Measurements from ENCODE around the gene NEMF.
"Not testable (repeated sequence)": the region's sequence is repeated elsewhere in the genome, so short reads cannot be mapped to it uniquely, and the experiment has no call there.

Gene NEMF

DNA sequence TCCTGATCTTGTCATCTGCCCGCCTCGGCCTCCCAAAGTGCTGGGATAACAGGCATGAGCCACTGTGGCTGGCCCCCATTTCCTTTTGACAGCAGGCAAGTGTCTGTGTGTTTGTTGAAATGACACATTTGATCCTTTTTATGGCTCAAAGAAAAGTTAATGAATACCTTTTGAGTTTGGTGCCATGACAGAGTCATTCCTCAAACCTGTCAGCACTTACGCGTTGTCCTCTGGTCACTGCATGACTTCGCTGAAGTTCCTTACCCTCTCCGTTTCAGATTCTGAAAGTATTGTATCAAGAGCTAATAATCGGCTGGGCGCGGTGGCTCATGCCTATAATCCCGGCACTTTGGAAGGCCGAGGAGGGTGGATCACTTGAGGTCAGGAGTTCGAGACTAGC is 32.4 kb downstream of the NEMF start:
- TF ChIP-seq CTCF (conservative IDR thresholded peaks at IDR 0.05; ENCODE audit: low read depth), result no peak
- ChIA-PET CTCF (no interaction called here), POLR2A (ENCODE audit: low non-redundant PET) (no interaction called here)
- H3K27ac ChIP-seq, result no peak overlapping the region
- no peak for DNase-seq (ENCODE audit: low spot score)

DNA sequence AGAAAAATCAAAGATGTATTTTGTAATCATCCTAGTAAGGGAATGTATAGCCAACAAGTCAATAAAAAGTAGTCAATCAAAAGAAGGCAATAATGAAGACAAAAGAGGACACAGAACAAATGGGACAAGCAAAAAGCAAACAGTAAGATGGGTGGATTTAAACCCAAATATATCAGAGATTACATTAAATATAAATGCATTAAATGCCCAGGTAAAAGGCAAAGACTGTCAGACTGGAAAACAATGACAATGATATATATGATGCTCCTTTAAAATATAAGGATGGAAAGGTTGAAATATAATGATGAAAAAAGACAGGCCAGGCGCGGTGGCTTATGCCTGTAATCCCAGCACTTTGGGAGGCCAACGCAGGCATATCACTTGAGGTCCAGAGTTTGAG is 35.7 kb downstream of the NEMF start:
- POLR2A ChIA-PET (ENCODE audit: low non-redundant PET), result no interaction called here
- H3K27ac ChIP-seq, result no peak overlapping the region
- TF ChIP-seq CTCF (conservative IDR thresholded peaks at IDR 0.05; ENCODE audit: low read depth), result no peak
- DNase-seq (ENCODE audit: low spot score), result no peak
- CTCF ChIA-PET, result no interaction called here

- H3K27ac ChIP-seq; CTCF ChIA-PET; DNase-seq (ENCODE audit: low spot score); POLR2A ChIA-PET (ENCODE audit: low non-redundant PET): not testable (repeated sequence)
These were observed 36.5 kb downstream of the NEMF start for GRCh38 chr14:49816118-49816517.

DNA sequence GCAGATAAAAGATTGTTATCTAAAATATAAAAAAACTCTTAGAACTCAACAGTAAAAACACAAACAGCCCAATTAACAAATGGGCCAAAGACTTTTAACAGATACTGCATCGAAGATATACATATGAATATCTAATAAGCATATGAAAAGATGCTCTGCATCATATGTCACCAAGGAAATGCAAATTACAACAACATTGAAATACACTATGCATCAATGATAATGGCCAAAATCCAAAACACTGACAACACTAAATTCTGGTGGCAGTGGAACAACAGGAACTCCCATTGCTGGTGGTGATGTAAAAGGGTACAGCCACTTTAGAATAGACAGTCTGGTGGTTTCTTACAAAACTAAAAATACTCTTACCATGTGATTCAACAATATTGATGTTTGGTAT is 43.8 kb downstream of the NEMF start:
- POLR2A ChIA-PET (ENCODE audit: low non-redundant PET), result no interaction called here
- DNase-seq (ENCODE audit: low spot score), result no peak
- no peak for TF ChIP-seq CTCF (conservative IDR thresholded peaks at IDR 0.05; ENCODE audit: low read depth)
- H3K27ac ChIP-seq, result no peak overlapping the region
- CTCF ChIA-PET, result interaction anchor here (0.6 to 0.7 kb wide), 2 partner anchors 10 to 94 kb away, joined by 3 to 4 read pairs; no protein-coding TSS in a partner anchor

DNA sequence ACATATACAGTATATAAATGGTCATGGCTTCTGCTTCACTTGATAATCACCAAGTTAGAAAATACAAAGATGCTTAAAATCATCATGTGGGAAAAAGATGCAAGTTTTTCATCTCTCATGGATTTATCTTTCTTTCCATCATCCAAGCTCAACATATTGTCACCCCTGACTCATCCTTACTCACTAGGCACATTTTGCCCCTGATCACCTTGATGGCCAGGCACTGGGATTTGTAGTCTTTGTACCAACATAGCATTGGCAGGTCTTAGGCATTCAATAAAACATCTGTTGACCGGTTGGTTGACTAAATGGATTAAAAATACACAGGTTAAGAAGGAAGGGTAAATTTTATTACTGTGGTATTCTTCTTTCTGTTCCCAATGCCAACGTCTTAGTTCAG is 56.6 kb downstream of the NEMF start:
- no peak for TF ChIP-seq CTCF (conservative IDR thresholded peaks at IDR 0.05; ENCODE audit: low read depth)
- POLR2A ChIA-PET (ENCODE audit: low non-redundant PET), result interaction anchor here (0.6 kb wide), 1 partner anchor 15 kb away, joined by 5 read pairs; no protein-coding TSS in a partner anchor
- CTCF ChIA-PET, result no interaction called here
- H3K27ac ChIP-seq, result no peak overlapping the region
- no peak for DNase-seq (ENCODE audit: low spot score)

DNA sequence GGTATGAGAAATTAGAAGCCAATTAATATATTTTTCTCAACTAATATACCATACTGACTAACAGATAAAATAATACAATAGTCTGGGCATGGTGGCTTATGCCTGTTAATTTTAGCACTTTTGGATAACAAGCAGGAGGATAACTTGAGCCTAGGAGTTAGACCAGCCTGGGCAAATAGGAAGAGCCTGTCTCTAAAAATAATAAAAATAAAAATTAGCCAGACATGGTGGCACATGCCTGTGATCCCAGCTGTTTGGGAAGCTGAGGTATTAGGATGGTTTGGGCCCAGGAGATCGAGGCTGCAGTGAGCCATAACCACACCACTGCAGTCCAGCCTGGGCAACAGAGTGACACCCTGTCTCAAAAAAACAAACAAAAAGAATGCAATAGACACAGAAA is 60.0 kb downstream of the NEMF start:
- H3K27ac ChIP-seq, result no peak overlapping the region
- ChIA-PET POLR2A (ENCODE audit: low non-redundant PET) (no interaction called here), CTCF (interaction anchor here (0.7 kb wide), 1 partner anchor 35 kb away, joined by 6 read pairs; no protein-coding TSS in a partner anchor)
- no peak for TF ChIP-seq CTCF (conservative IDR thresholded peaks at IDR 0.05; ENCODE audit: low read depth)
- DNase-seq (ENCODE audit: low spot score), result no peak

GRCh38 chr14:49786315-49786714 is 66.3 kb downstream of the NEMF start:
- POLR2A ChIA-PET (ENCODE audit: low non-redundant PET), result no interaction called here

More at GRCh38 chr14:49786315-49786714, 66.3 kb downstream of the NEMF start:
- CTCF ChIA-PET, result interaction anchor here (0.6 kb wide), 1 partner anchor 191 kb away, joined by 3 read pairs; no protein-coding TSS in a partner anchor
- no peak overlapping the region for H3K27ac ChIP-seq
- no peak for DNase-seq (ENCODE audit: low spot score)
- no peak for TF ChIP-seq CTCF (conservative IDR thresholded peaks at IDR 0.05; ENCODE audit: low read depth)

All from RWPE1 (cell line).